Measurements from ENCODE around the gene ZNF831. TPM values are rescaled to one million over a fixed set of nuclear protein-coding genes. Genes with fewer than 3 reads are reported as not detected.

ZNF831 gene
- total and polyA plus RNA-seq, 5 experiments from 2014 or later, result 5.5 to 29.9 (median 6.2) TPM

- ATAC-seq (no peak), DNase-seq (no peak)
- Mint-ChIP-seq H3K27me3 (no peaks in the 10 kb centered on the region), H3K36me3 (peaks cover 7 to 84% (median 48%) of the 10 kb centered on the region in 3 donors), H3K4me1 (peaks cover 6 to 10% (median 8%) of the 10 kb centered on the region in 4 donors), H3K4me3 (no peak overlapping the region), H3K27ac (no peak overlapping the region), H3K9me3 (no peaks in the 10 kb centered on the region)
- POLR2A ChIA-PET, result no interaction called here
Observed at GRCh38 chr20:59242714-59243626, 79.3 kb downstream of the ZNF831 start.

GRCh38 chr20:59246691-59247400 is 83.2 kb downstream of the ZNF831 start:
- peaks cover 0 to 13% (median 2%) of the 10 kb centered on the region in 9 donors for H3K9me3 Mint-ChIP-seq
- peaks cover 15 to 28% (median 20%) of the 10 kb centered on the region in 4 donors for H3K4me1 Mint-ChIP-seq
- DNase-seq (no peak), ATAC-seq (no peak)
- no peak overlapping the region for H3K4me3 Mint-ChIP-seq
- H3K27ac Mint-ChIP-seq, result peak overlapping the region in 1 of 10 donors; percentile 14
- POLR2A ChIA-PET, result no interaction called here
- H3K36me3 Mint-ChIP-seq, result peaks cover 31 to 77% (median 65%) of the 10 kb centered on the region in 3 donors
- no peaks in the 10 kb centered on the region for H3K27me3 Mint-ChIP-seq

DNA sequence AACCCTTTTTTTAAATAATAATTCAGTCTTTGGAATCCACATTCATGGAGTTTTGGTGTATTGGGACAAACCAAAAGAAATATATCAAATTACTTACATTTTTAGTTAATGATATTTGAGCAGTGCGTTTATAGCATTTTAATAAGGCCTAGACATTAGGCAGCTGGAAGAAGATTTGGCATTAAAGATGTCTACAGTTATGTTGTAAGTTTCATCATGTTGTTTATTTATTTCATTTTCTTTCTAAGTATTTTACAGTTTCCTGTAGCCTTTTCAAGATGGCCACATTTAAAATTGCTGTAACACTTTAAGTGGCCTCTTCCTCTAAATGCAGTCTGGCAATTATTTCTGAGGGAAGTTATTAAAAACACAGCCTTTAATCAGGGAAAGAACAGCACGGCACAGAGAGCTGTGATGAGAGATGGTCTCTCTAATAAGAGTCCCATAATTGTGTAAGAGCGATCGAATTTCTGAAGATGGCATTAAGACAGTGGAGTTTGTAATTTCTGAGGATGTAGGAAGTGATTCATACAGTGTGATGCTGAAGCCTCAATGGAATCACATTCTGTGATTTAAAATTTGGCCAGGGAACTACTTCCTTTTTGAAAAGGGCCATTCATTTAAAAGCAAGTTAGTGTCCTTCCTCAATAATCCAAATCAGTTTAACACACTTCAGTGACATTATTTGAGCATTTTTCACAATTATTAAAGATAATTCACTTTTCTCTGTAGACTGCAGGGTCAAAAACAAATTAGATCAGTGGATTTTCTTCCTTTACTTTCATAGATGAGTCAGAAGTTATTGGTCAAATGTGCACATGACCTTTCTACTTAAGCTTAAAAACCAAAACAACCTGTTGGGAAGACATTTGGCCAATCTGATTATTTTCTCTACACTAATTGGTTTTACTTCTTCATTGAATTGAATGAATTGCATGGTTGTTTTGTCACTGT is 84.4 kb downstream of the ZNF831 start:
- ATAC-seq (no peak), DNase-seq (no peak)
- H3K36me3 Mint-ChIP-seq, result peaks cover 31 to 69% (median 63%) of the 10 kb centered on the region in 3 donors
- peaks cover 26 to 37% (median 27%) of the 10 kb centered on the region in 4 donors for H3K4me1 Mint-ChIP-seq
- H3K4me3 Mint-ChIP-seq, result no peak overlapping the region
- H3K9me3 Mint-ChIP-seq, result peaks cover 0 to 18% (median 3%) of the 10 kb centered on the region in 9 donors
- POLR2A ChIA-PET, result no interaction called here
- no peaks in the 10 kb centered on the region for H3K27me3 Mint-ChIP-seq
- H3K27ac Mint-ChIP-seq, result peak overlapping the region in 2 of 10 donors; percentile 14 to 48

DNA sequence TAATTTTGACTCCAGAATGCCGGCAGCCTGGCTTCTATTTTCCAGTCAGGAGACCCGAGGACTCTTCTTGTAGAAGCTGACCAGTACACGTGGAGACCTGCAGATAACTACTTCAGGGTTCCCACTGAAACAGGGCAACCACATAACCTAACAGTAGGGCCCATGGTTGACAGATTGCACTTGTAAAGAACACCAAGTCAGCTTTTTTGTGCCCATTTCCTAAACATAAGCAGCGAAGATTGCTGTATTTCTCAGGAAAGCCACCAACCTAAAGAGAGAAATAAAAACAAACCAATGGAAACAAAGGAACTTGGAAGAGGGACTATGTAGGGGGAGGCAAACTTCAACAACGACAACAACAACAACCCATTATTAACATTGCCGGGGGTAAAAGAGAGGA is 86.7 kb downstream of the ZNF831 start:
- Mint-ChIP-seq H3K9me3 (peaks cover 0 to 18% (median 3%) of the 10 kb centered on the region in 9 donors), H3K27ac (peak overlapping the region in 3 of 10 donors; percentile 7 to 90 (median 21)), H3K4me3 (no peak overlapping the region), H3K27me3 (no peaks in the 10 kb centered on the region), H3K4me1 (peaks cover 40 to 58% (median 47%) of the 10 kb centered on the region in 4 donors), H3K36me3 (peaks cover 27 to 56% (median 53%) of the 10 kb centered on the region in 3 donors)
- POLR2A ChIA-PET, result no interaction called here
- no peak for DNase-seq
- ATAC-seq, result no peak

DNA sequence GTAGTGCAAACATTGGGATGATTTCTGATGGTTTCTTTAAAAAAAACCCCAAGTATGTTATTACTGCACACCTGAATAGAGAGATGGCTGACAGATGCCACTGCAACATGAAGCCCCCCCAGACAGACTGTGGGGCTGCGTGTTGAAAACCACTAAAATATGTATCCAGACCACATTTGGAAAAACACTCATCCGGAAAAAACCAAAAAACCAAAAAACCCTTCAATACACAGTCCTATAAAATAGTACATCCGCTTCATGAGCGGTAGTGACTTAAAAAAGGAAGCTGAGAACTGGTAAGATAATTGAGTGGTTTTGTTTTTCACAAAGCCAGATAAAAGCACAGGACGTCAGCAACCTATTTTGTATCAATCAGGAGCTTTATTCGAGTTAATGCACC is 89.7 kb downstream of the ZNF831 start:
- DNase-seq (peak in 9 of 10 donors; percentile 15 to 76 (median 58)), ATAC-seq (peak; percentile 79 to 83)
- H3K9me3 Mint-ChIP-seq, result peaks cover 0 to 18% (median 3%) of the 10 kb centered on the region in 9 donors
- peaks cover 24 to 44% (median 42%) of the 10 kb centered on the region in 3 donors for H3K36me3 Mint-ChIP-seq
- peaks cover 39 to 67% (median 56%) of the 10 kb centered on the region in 4 donors for H3K4me1 Mint-ChIP-seq
- peak overlapping the region; percentile 38 to 84 (median 73) for H3K4me3 Mint-ChIP-seq
- no peaks in the 10 kb centered on the region for H3K27me3 Mint-ChIP-seq
- POLR2A ChIA-PET, result interaction anchor here (0.6 to 2.0 kb wide), 12 partner anchors 12 to 945 kb away, joined by 3 to 10 read pairs (median 4); partner anchors contain the start of gene ATP5F1E
- H3K27ac Mint-ChIP-seq, result peak overlapping the region; percentile 82 to 97 (median 93)

DNA sequence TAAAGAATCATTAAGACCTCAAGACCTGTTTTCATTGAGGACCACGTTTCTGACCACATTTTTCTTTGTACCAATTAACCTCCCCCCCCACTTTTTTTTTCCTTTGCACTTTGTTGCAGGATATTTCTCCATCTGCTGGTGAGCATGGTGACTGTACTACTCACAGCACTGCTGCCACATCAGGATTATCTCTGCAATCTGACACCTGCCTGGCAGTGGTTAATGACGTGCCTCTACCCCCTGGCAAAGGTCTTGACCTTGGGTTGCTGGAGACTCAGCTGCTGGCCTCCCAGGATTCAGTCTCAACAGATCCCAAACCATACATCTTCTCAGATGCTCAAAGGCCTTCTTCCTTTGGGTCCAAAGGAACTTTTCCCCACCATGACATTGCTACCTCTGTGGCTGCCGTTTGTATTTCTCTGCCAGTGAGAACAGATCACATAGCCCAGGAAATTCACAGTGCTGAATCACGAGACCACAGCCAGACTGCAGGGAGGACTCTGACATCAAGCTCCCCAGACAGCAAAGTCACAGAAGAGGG is 90.2 kb downstream of the ZNF831 start:
- peak in 9 of 10 donors; percentile 6 to 63 (median 31) for DNase-seq
- H3K27me3 Mint-ChIP-seq, result no peaks in the 10 kb centered on the region
- peak overlapping the region; percentile 82 to 97 (median 93) for H3K27ac Mint-ChIP-seq
- peaks cover 40 to 71% (median 60%) of the 10 kb centered on the region in 4 donors for H3K4me1 Mint-ChIP-seq
- H3K36me3 Mint-ChIP-seq, result peaks cover 21 to 39% (median 37%) of the 10 kb centered on the region in 3 donors
- peak overlapping the region; percentile 38 to 84 (median 73) for H3K4me3 Mint-ChIP-seq
- peaks cover 0 to 18% (median 3%) of the 10 kb centered on the region in 9 donors for H3K9me3 Mint-ChIP-seq
- peak; percentile 53 to 58 for ATAC-seq
- POLR2A ChIA-PET, result interaction anchor here (0.7 to 2.0 kb wide), 11 partner anchors 11 to 364 kb away, joined by 3 to 10 read pairs (median 4); partner anchors contain the start of gene ATP5F1E

GRCh38 chr20:59255256-59255655 is 91.6 kb downstream of the ZNF831 start:
- no peak for DNase-seq
- H3K4me1 Mint-ChIP-seq, result peaks cover 43 to 74% (median 66%) of the 10 kb centered on the region in 4 donors
- peaks cover 13 to 30% (median 24%) of the 10 kb centered on the region in 3 donors for H3K36me3 Mint-ChIP-seq
- H3K27me3 Mint-ChIP-seq, result no peaks in the 10 kb centered on the region
- POLR2A ChIA-PET, result no interaction called here
- H3K4me3 Mint-ChIP-seq, result peak overlapping the region in 1 of 10 donors; percentile 41
- H3K9me3 Mint-ChIP-seq, result peaks cover 0 to 18% (median 3%) of the 10 kb centered on the region in 9 donors
- no peak for ATAC-seq
- H3K27ac Mint-ChIP-seq, result peak overlapping the region in 2 of 10 donors; percentile 1 to 22

DNA sequence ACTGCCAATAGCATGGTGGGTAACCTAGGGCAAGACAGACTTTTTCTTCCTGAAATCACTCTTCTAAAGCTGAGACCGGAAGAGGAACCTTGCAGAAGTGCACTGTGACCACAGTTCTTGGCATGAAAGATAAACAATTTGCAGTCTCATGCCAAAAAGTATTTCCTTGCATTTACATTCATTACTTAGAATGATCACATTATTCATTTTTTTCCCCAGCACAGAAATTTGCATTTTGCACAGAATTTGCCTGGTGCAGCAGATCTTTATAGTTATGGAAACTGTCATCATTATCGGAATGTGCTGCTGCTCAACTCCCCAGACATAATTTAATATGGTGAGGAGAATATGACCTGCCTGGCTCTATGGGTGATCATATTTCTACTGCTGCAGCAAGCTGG is 94.6 kb downstream of the ZNF831 start:
- POLR2A ChIA-PET, result no interaction called here
- Mint-ChIP-seq H3K9me3 (no peaks in the 10 kb centered on the region), H3K36me3 (peaks cover 0 to 17% (median 2%) of the 10 kb centered on the region in 3 donors), H3K27ac (peak overlapping the region in 7 of 10 donors; percentile 7 to 72 (median 60)), H3K4me1 (peaks cover 26 to 48% (median 44%) of the 10 kb centered on the region in 4 donors), H3K27me3 (no peaks in the 10 kb centered on the region), H3K4me3 (peak overlapping the region in 8 of 10 donors; percentile 0 to 58 (median 40))
- DNase-seq, result peak in 4 of 10 donors; percentile 5 to 41 (median 26)
- peak; percentile 29 to 42 for ATAC-seq

- peak overlapping the region in 1 of 10 donors; percentile 34 for H3K27ac Mint-ChIP-seq
- POLR2A ChIA-PET, result interaction anchor here (1.0 kb wide), 1 partner anchor 9 kb away, joined by 3 read pairs; no protein-coding TSS in a partner anchor
- no peaks in the 10 kb centered on the region for H3K9me3 Mint-ChIP-seq
- H3K36me3 Mint-ChIP-seq, result peaks cover 0 to 12% (median 0%) of the 10 kb centered on the region in 3 donors
- peaks cover 17 to 31% (median 27%) of the 10 kb centered on the region in 4 donors for H3K4me1 Mint-ChIP-seq
- ATAC-seq (no peak), DNase-seq (no peak)
- no peaks in the 10 kb centered on the region for H3K27me3 Mint-ChIP-seq
- no peak overlapping the region for H3K4me3 Mint-ChIP-seq
Observed at GRCh38 chr20:59259946-59260345, 96.3 kb downstream of the ZNF831 start.

- DNase-seq (no peak), ATAC-seq (no peak)
- Mint-ChIP-seq H3K36me3 (no peaks in the 10 kb centered on the region), H3K9me3 (no peaks in the 10 kb centered on the region), H3K27me3 (peaks cover 2 to 20% (median 8%) of the 10 kb centered on the region in 5 donors), H3K4me3 (no peak overlapping the region), H3K4me1 (peaks cover 8 to 12% (median 11%) of the 10 kb centered on the region in 4 donors), H3K27ac (peak overlapping the region in 1 of 10 donors; percentile 20)
- POLR2A ChIA-PET, result interaction anchor here (1.0 kb wide), 1 partner anchor 12 kb away, joined by 3 read pairs; no protein-coding TSS in a partner anchor
Observed at GRCh38 chr20:59265298-59265697, 101.7 kb downstream of the ZNF831 start.

- peaks cover 2 to 37% (median 11%) of the 10 kb centered on the region in 5 donors for H3K27me3 Mint-ChIP-seq
- ATAC-seq, result no peak
- H3K27ac Mint-ChIP-seq, result no peak overlapping the region
Observed at GRCh38 chr20:59268870-59269269, 105.2 kb downstream of the ZNF831 start.

More at GRCh38 chr20:59268870-59269269, 105.2 kb downstream of the ZNF831 start:
- H3K4me3 Mint-ChIP-seq, result no peak overlapping the region
- peaks cover 11 to 19% (median 18%) of the 10 kb centered on the region in 4 donors for H3K4me1 Mint-ChIP-seq
- DNase-seq, result no peak
- POLR2A ChIA-PET, result interaction anchor here (0.7 to 1.2 kb wide), 2 partner anchors 9 to 14 kb away, joined by 3 read pairs; no protein-coding TSS in a partner anchor
- H3K36me3 Mint-ChIP-seq, result no peaks in the 10 kb centered on the region
- no peaks in the 10 kb centered on the region for H3K9me3 Mint-ChIP-seq

Data from naive thymus-derived CD8-positive, alpha-beta T cell (primary cell).